Measurements from ENCODE around the gene RTN4RL1. TPM values are rescaled to one million over a fixed set of nuclear protein-coding genes. Genes with fewer than 3 reads are reported as not detected.

RTN4RL1 gene
- total and polyA plus RNA-seq, 2 of the 13 experiments (the other 11 are each of a cell fraction or from before 2014, with no cell fraction given), result 0.01 TPM; not detected in 1

DNA sequence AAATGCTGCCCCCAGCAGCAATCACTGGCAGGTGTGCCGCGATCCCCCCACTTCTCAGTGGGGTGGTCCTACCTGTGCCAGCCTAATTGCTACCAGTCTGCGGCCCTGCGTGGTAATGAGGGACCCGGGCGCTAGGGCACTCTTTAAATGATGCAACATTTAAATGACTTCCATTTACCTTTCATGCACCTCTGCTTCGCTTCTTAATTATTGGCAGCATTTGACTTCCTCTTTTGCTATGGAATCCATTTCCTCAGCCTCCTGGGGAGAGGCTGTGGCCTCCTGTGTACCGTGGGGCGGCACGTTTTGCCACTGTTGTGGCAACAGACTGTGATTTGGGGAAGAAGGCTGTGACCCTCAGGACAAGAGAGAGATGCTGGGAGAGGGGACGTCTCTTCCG lies 109.2 kb downstream of the RTN4RL1 start:
- WGBS (ENCODE audit: low lambda C conversion rate), result 55% methylated on average over 12 of the region's 12 CpGs
- no peaks in the 10 kb centered on the region for H3K36me3 ChIP-seq (replicated peaks in 1 of 2; ENCODE audit: control insufficient read depth in 1 of 2, insufficient read depth in 2 of 2, low read length in 2 of 2)
- peaks cover 32% of the 10 kb centered on the region for H3K4me1 ChIP-seq (ENCODE audit: insufficient read depth, low read length)
- DNase-seq (ENCODE audit: low spot score) (no peak), FAIRE-seq (no peak), ATAC-seq (no peak)
- ChIA-PET POLR2A (no interaction called here), CTCF (ENCODE audit: low intra/inter-chr PET ratio, low total read pairs) (no interaction called here)
- no peak overlapping the region for H3K4me2 ChIP-seq (ENCODE audit: low read depth, low read length)
- no peak overlapping the region for H2AFZ ChIP-seq (ENCODE audit: low read length)
- H3K4me3 ChIP-seq (replicated peaks in 1 of 3; ENCODE audit: insufficient read depth in 1 of 3, low read depth in 2 of 3, low read length in 3 of 3), result no peak overlapping the region
- TF ChIP-seq, protein P1, sequence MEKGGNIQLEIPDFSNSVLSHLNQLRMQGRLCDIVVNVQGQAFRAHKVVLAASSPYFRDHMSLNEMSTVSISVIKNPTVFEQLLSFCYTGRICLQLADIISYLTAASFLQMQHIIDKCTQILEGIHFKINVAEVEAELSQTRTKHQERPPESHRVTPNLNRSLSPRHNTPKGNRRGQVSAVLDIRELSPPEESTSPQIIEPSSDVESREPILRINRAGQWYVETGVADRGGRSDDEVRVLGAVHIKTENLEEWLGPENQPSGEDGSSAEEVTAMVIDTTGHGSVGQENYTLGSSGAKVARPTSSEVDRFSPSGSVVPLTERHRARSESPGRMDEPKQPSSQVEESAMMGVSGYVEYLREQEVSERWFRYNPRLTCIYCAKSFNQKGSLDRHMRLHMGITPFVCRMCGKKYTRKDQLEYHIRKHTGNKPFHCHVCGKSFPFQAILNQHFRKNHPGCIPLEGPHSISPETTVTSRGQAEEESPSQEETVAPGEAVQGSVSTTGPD (CRISPR knock-in tag; IDR thresholded peaks at IDR 0.05), result no peak
- TF ChIP-seq DNMT3B (CRISPR knock-in tag; conservative IDR thresholded peaks at IDR 0.05) (no peak), STAG1 (CRISPR knock-in tag; IDR thresholded peaks at IDR 0.05) (no peak), ELF3 (CRISPR knock-in tag; IDR thresholded peaks at IDR 0.05) (no peak), TBL1XR1 (IDR thresholded peaks at IDR 0.05; ENCODE audit: borderline replicate concordance, low read length, partially characterized antibody) (no peak), RXRA (CRISPR knock-in tag; IDR thresholded peaks at IDR 0.05) (no peak), ZNF496 (CRISPR knock-in tag; IDR thresholded peaks at IDR 0.05; ENCODE audit: insufficient replicate concordance) (no peak), HNRNPK (IDR thresholded peaks at IDR 0.05; ENCODE audit: low read depth, low read length, poor library complexity, severe bottlenecking) (no peak), POGZ (CRISPR knock-in tag; IDR thresholded peaks at IDR 0.05) (no peak), BRCA1 (CRISPR knock-in tag; IDR thresholded peaks at IDR 0.05) (no peak), RARG (CRISPR knock-in tag; IDR thresholded peaks at IDR 0.05; ENCODE audit: low read depth) (no peak), TOPORS (CRISPR knock-in tag; IDR thresholded peaks at IDR 0.05) (no peak), KMT2B (CRISPR knock-in tag; IDR thresholded peaks at IDR 0.05) (no peak), FOXK1 (CRISPR knock-in tag; IDR thresholded peaks at IDR 0.05; ENCODE audit: borderline replicate concordance, low read depth) (no peak), XBP1 (CRISPR knock-in tag; IDR thresholded peaks at IDR 0.05) (no peak), SIN3A (IDR thresholded peaks at IDR 0.05; ENCODE audit: borderline replicate concordance, low read depth, low read length) (no peak), TAF1 (CRISPR knock-in tag; IDR thresholded peaks at IDR 0.05) (no peak)
- TF ChIP-seq, protein P2, sequence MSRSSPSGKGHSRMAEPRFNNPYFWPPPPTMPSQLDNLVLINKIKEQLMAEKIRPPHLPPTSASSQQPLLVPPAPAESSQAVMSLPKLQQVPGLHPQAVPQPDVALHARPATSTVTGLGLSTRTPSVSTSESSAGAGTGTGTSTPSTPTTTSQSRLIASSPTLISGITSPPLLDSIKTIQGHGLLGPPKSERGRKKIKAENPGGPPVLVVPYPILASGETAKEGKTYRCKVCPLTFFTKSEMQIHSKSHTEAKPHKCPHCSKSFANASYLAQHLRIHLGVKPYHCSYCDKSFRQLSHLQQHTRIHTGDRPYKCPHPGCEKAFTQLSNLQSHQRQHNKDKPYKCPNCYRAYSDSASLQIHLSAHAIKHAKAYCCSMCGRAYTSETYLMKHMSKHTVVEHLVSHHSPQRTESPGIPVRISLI (CRISPR knock-in tag; IDR thresholded peaks at IDR 0.05; ENCODE audit: borderline replicate concordance), result no peak
- TF ChIP-seq, protein P3, sequence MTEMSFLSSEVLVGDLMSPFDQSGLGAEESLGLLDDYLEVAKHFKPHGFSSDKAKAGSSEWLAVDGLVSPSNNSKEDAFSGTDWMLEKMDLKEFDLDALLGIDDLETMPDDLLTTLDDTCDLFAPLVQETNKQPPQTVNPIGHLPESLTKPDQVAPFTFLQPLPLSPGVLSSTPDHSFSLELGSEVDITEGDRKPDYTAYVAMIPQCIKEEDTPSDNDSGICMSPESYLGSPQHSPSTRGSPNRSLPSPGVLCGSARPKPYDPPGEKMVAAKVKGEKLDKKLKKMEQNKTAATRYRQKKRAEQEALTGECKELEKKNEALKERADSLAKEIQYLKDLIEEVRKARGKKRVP (CRISPR knock-in tag; IDR thresholded peaks at IDR 0.05), result no peak
- in situ Hi-C loops (cut with HindIII; ENCODE audit: extremely low pct_ligation_motif_present, low pct_unique_long_range_greater_than_20kb) (loop anchor here (25.0 kb wide), 1 partner anchor 321 kb away; no protein-coding TSS in a partner anchor), intact Hi-C loops (cut with micrococcal nuclease; ENCODE audit: unreplicated experiment) (no loop called here)
- BruUV-seq (replicated peaks), result no TSS peak
- H4K20me1 ChIP-seq (ENCODE audit: insufficient read depth, low read length), result no peaks in the 10 kb centered on the region
- no peak overlapping the region for H3K27ac ChIP-seq (ENCODE audit: extremely low read length, insufficient read depth, low read length)
- H3K9ac ChIP-seq (ENCODE audit: insufficient read depth, low read depth, low read length), result no peak overlapping the region
- H3K27me3 ChIP-seq (ENCODE audit: control insufficient read depth in 1 of 2, insufficient read depth in 2 of 2, low read length in 2 of 2), result peaks cover 7 to 71% of the 10 kb centered on the region in 2 experiments
- H3K9me3 ChIP-seq (ENCODE audit: low read length), result no peaks in the 10 kb centered on the region
- H3K79me2 ChIP-seq (ENCODE audit: insufficient read depth, low read length), result no peaks in the 10 kb centered on the region

Measured in HepG2 (cell line).